Measurements from ENCODE around the gene CIRBP.

The CIRBP gene

GRCh38 chr19:1252221-1252820 lies 16.8 kb upstream of the CIRBP start:
- TF ChIP-seq POLR2A (IDR thresholded peaks at IDR 0.05; ENCODE audit: low read length) (peak; percentile 10), GATA1 (IDR thresholded peaks at IDR 0.05; ENCODE audit: low read depth, low read length) (no peak)
- peak; percentile 67 to 80 for DNase-seq

- TF ChIP-seq POLR2A (IDR thresholded peaks at IDR 0.05; ENCODE audit: low read length): no peak
- no peak for TF ChIP-seq GATA1 (IDR thresholded peaks at IDR 0.05; ENCODE audit: low read depth, low read length)
Measured at GRCh38 chr19:1252821-1253513, 16.2 kb upstream of the CIRBP start.

GRCh38 chr19:1253514-1254080 lies 15.5 kb upstream of the CIRBP start:
- peak; percentile 84 to 89 for DNase-seq
- TF ChIP-seq POLR2A (IDR thresholded peaks at IDR 0.05; ENCODE audit: low read length): no peak
- TF ChIP-seq GATA1 (IDR thresholded peaks at IDR 0.05; ENCODE audit: low read depth, low read length): no peak

More at GRCh38 chr19:1252821-1253513, 16.2 kb upstream of the CIRBP start:
- peak; percentile 84 to 91 for DNase-seq

- no peak for DNase-seq
- TF ChIP-seq POLR2A (IDR thresholded peaks at IDR 0.05; ENCODE audit: low read length): no peak
- no peak for TF ChIP-seq GATA1 (IDR thresholded peaks at IDR 0.05; ENCODE audit: low read depth, low read length)
Measured at GRCh38 chr19:1254081-1254527, 15.0 kb upstream of the CIRBP start.

GRCh38 chr19:1254530-1255185 lies 14.5 kb upstream of the CIRBP start:
- TF ChIP-seq GATA1 (IDR thresholded peaks at IDR 0.05; ENCODE audit: low read depth, low read length): no peak
- no peak for TF ChIP-seq POLR2A (IDR thresholded peaks at IDR 0.05; ENCODE audit: low read length)
- DNase-seq: no peak

- TF ChIP-seq POLR2A (IDR thresholded peaks at IDR 0.05; ENCODE audit: low read length) (no peak), GATA1 (IDR thresholded peaks at IDR 0.05; ENCODE audit: low read depth, low read length) (no peak)
- no peak for DNase-seq
Measured at GRCh38 chr19:1255186-1256161, 13.7 kb upstream of the CIRBP start.

GRCh38 chr19:1256646-1257474 lies 12.3 kb upstream of the CIRBP start:
- no peak for DNase-seq
- TF ChIP-seq GATA1 (IDR thresholded peaks at IDR 0.05; ENCODE audit: low read depth, low read length) (no peak), POLR2A (IDR thresholded peaks at IDR 0.05; ENCODE audit: low read length) (peak; percentile 23)

GRCh38 chr19:1257475-1258162 lies 11.5 kb upstream of the CIRBP start:
- DNase-seq: no peak
- no peak for TF ChIP-seq GATA1 (IDR thresholded peaks at IDR 0.05; ENCODE audit: low read depth, low read length)
- no peak for TF ChIP-seq POLR2A (IDR thresholded peaks at IDR 0.05; ENCODE audit: low read length)

GRCh38 chr19:1258163-1258492 lies 11.0 kb upstream of the CIRBP start:
- TF ChIP-seq GATA1 (IDR thresholded peaks at IDR 0.05; ENCODE audit: low read depth, low read length) (no peak), POLR2A (IDR thresholded peaks at IDR 0.05; ENCODE audit: low read length) (no peak)
- DNase-seq: no peak

GRCh38 chr19:1258707-1259205 lies 10.4 kb upstream of the CIRBP start:
- DNase-seq: no peak
- TF ChIP-seq GATA1 (IDR thresholded peaks at IDR 0.05; ENCODE audit: low read depth, low read length) (no peak), POLR2A (IDR thresholded peaks at IDR 0.05; ENCODE audit: low read length) (no peak)

GRCh38 chr19:1259206-1259875 lies 9.8 kb upstream of the CIRBP start:
- TF ChIP-seq GATA1 (IDR thresholded peaks at IDR 0.05; ENCODE audit: low read depth, low read length) (no peak), POLR2A (IDR thresholded peaks at IDR 0.05; ENCODE audit: low read length) (peak; percentile 69)
- DNase-seq: peak; percentile 58 to 65
